SK-N-MC (cell line): ENCODE results near the gene CADPS2.

Source experiments
- EZH2 ChIP-seq: fragments of 200-600 bp; sonication (generic); IDR thresholded peaks from one replicate; pipeline ENCODE4 v1.6.1; 2017; ENCODE audit warnings: antibody characterized with exemption
- FOXP2 ChIP-seq: optimal IDR thresholded peaks from 2 replicates; pipeline ENCODE3; 2011; ENCODE audit warnings: mild to moderate bottlenecking, moderate library complexity; ENCODE audit not compliant: insufficient read depth; ENCODE audit errors: extremely low read length, control extremely low read depth
- POLR2AphosphoS5 ChIP-seq: IDR thresholded peaks from 2 replicates; pipeline ENCODE4 v1.6.1; 2012; ENCODE audit warnings: mild to moderate bottlenecking, low read depth, low read length, borderline replicate concordance

DNA sequence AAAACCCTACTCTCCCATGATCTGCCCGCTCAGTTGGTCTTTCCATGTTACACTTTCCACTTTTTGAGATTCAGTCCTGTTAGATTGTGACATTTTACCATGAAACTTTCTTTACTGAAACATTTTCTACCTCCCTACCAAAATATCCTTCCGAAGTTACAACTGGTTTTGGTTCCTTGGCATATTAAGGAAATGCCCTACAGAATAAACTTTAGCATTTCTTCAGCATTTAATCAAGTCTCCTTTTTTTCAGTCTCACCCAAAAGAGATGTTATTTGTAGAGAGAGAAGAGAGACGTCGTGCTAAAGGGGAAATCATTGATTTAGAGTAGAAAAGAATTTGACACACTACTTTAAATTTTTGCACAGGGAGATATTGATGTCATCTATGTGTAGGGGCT is 572.0 kb downstream of the CADPS2 start:
- TF ChIP-seq POLR2AphosphoS5 = no peak
- TF ChIP-seq EZH2 = no peak
- TF ChIP-seq FOXP2 = no peak
